Measurements from ENCODE around the gene PIK3R5. TPM values are rescaled to one million over a fixed set of nuclear protein-coding genes. Genes with fewer than 3 reads are reported as not detected.

Gene PIK3R5
- total RNA-seq, 1 donor from 2014 or later = 14.5 TPM

- DNase-seq (ENCODE audit: low spot score) = no peak
- peaks cover 5% of the 10 kb centered on the region for H3K27me3 Mint-ChIP-seq (ENCODE audit: unreplicated experiment)
- no peak for TF ChIP-seq CTCF (IDR thresholded peaks at IDR 0.05; ENCODE audit: unreplicated experiment)
- H3K4me3 Mint-ChIP-seq (ENCODE audit: unreplicated experiment) = no peak overlapping the region
- no peaks in the 10 kb centered on the region for H3K9me3 Mint-ChIP-seq (ENCODE audit: unreplicated experiment)
- H3K27ac Mint-ChIP-seq (ENCODE audit: unreplicated experiment) = no peak overlapping the region
- H3K36me3 Mint-ChIP-seq (ENCODE audit: low read depth, unreplicated experiment) = no peaks in the 10 kb centered on the region
- H3K4me1 Mint-ChIP-seq (ENCODE audit: unreplicated experiment) = peaks cover 8% of the 10 kb centered on the region
These were observed 121.0 kb downstream of the PIK3R5 start for GRCh38 chr17:8844229-8845218.

DNA sequence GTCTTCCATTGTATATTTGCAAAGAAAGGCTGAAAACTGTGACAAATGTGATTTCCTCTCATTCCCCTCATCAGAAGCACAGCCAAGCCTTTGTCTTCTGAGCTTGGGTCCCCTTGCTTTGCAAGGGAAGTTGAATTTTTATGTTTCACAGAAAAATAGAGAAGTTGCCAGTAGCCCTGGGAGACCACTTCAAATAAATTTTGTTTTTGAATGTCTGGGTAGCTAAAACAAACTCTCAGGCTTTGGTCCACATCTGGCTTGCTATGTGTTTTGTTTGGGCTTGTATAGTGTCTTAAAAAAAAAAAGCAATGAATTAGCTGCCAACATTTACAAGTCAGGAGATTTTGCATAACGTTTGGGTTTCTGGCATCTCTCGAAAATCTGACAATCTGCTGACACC lies 122.2 kb downstream of the PIK3R5 start:
- Mint-ChIP-seq H3K9me3 (ENCODE audit: unreplicated experiment) (no peaks in the 10 kb centered on the region), H3K4me3 (ENCODE audit: unreplicated experiment) (no peak overlapping the region), H3K27ac (ENCODE audit: unreplicated experiment) (no peak overlapping the region), H3K4me1 (ENCODE audit: unreplicated experiment) (peaks cover 8% of the 10 kb centered on the region), H3K36me3 (ENCODE audit: low read depth, unreplicated experiment) (no peaks in the 10 kb centered on the region), H3K27me3 (ENCODE audit: unreplicated experiment) (peaks cover 5% of the 10 kb centered on the region)
- no peak for TF ChIP-seq CTCF (IDR thresholded peaks at IDR 0.05; ENCODE audit: unreplicated experiment)
- DNase-seq (ENCODE audit: low spot score) = no peak

- Mint-ChIP-seq H3K4me1 (ENCODE audit: unreplicated experiment) (peaks cover 8% of the 10 kb centered on the region), H3K36me3 (ENCODE audit: low read depth, unreplicated experiment) (no peaks in the 10 kb centered on the region), H3K9me3 (ENCODE audit: unreplicated experiment) (no peaks in the 10 kb centered on the region), H3K27me3 (ENCODE audit: unreplicated experiment) (peaks cover 7% of the 10 kb centered on the region), H3K27ac (ENCODE audit: unreplicated experiment) (no peak overlapping the region), H3K4me3 (ENCODE audit: unreplicated experiment) (no peak overlapping the region)
- DNase-seq (ENCODE audit: low spot score) = no peak
- TF ChIP-seq CTCF (IDR thresholded peaks at IDR 0.05; ENCODE audit: unreplicated experiment) = no peak
These were observed 123.7 kb downstream of the PIK3R5 start for GRCh38 chr17:8841844-8842243.

DNA sequence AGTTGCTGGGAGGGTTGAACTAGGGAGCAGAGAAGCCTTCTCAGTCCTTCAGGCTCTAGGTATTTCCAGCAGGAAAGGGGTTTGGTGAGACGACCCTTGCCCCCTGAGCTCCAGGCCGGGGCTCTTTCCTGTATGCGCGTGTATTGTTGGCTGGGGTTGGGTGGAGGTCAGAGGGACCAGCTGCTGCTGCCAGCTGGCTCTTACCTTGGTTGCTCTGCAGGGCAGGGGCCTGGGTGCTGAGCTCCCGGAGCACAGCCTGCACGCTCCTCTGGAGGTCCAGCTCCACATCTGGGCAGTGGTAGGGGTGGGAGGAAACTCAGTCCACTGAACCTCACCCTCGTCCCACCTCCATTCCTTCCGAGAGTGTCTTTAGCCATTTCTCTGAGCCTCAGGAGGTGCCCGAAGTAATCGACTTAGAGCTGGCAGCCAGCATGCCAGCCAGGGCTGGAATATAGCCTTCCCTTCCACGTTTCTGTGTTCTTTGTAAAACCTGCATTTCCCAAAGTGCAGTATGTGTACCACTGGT lies 126.0 kb downstream of the PIK3R5 start:
- DNase-seq (ENCODE audit: low spot score) = no peak
- no peaks in the 10 kb centered on the region for H3K36me3 Mint-ChIP-seq (ENCODE audit: low read depth, unreplicated experiment)
- no peak for TF ChIP-seq CTCF (IDR thresholded peaks at IDR 0.05; ENCODE audit: unreplicated experiment)
- peaks cover 7% of the 10 kb centered on the region for H3K27me3 Mint-ChIP-seq (ENCODE audit: unreplicated experiment)
- no peak overlapping the region for H3K27ac Mint-ChIP-seq (ENCODE audit: unreplicated experiment)
- H3K4me1 Mint-ChIP-seq (ENCODE audit: unreplicated experiment) = peaks cover 8% of the 10 kb centered on the region
- H3K4me3 Mint-ChIP-seq (ENCODE audit: unreplicated experiment) = no peak overlapping the region
- H3K9me3 Mint-ChIP-seq (ENCODE audit: unreplicated experiment) = no peaks in the 10 kb centered on the region

DNA sequence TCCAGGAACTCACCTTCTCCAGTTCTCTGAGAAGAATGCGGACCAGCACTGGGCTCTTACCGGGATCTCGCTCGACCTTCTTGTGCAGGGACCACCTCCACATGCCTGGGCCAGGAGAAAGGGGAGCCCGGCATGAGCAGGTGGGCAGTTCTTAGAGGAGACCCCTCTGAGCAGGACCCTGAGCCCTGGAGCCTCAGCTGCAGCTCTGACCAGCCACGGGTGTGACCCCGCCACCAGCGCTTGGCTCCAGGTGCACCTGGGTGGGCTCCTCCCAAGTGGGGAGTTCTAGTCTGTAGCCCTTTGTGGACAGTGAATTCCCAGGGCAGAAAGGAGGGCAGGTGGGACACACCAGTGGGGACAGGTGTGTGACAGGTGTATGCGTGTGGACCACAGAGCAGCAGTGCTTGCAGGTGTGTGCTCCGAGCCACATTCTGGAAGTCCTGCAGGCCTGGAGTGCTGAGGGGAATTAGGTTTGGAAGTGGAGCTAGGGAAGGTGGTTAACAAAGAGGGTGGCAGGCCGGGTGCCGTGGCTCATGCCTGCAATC lies 126.9 kb downstream of the PIK3R5 start:
- H3K4me1 Mint-ChIP-seq (ENCODE audit: unreplicated experiment) = peaks cover 6% of the 10 kb centered on the region
- H3K36me3 Mint-ChIP-seq (ENCODE audit: low read depth, unreplicated experiment) = no peaks in the 10 kb centered on the region
- no peak for DNase-seq (ENCODE audit: low spot score)
- peaks cover 7% of the 10 kb centered on the region for H3K27me3 Mint-ChIP-seq (ENCODE audit: unreplicated experiment)
- no peak overlapping the region for H3K4me3 Mint-ChIP-seq (ENCODE audit: unreplicated experiment)
- H3K27ac Mint-ChIP-seq (ENCODE audit: unreplicated experiment) = no peak overlapping the region
- H3K9me3 Mint-ChIP-seq (ENCODE audit: unreplicated experiment) = no peaks in the 10 kb centered on the region
- no peak for TF ChIP-seq CTCF (IDR thresholded peaks at IDR 0.05; ENCODE audit: unreplicated experiment)

Data from endothelial cell (in vitro differentiated cells).